SK-N-SH treated with all-trans-retinoic acid at 6 μM for 48 hours (cell line): ENCODE measurements around the gene ADAMTS17.

Experiments
- ATAC-seq: fragments of 200-7000 bp; cut with Tn5 transposase; 3 replicates; pipeline ENCODE4 v1.9.1; 2020; ENCODE audit warnings: mild to moderate bottlenecking, moderate library complexity
- ARNTL ChIP-seq: fragments of 450-650 bp; formaldehyde crosslinking; IDR thresholded peaks from 2 replicates; pipeline ENCODE4 v1.5.0; 2020; ENCODE audit warnings: low read depth, mild to moderate bottlenecking, moderate library complexity, borderline replicate concordance
- BACH2 ChIP-seq: fragments of 250-450 bp; sonication (Bioruptor Pico); IDR thresholded peaks from 2 replicates; pipeline ENCODE4 v1.9.0; 2021; ENCODE audit warnings: mild to moderate bottlenecking, borderline replicate concordance
- CSDC2 ChIP-seq: fragments of 250-450 bp; sonication (Bioruptor Pico); IDR thresholded peaks from 2 replicates; pipeline ENCODE4 v1.5.0; 2020; ENCODE audit warnings: mild to moderate bottlenecking, moderate library complexity
- ESRRG ChIP-seq: fragments of 250-450 bp; sonication (Bioruptor Pico); IDR thresholded peaks from 2 replicates; pipeline ENCODE4 v1.6.1; 2021; ENCODE audit warnings: mild to moderate bottlenecking
- ISL1 ChIP-seq: fragments of 250-450 bp; sonication (Bioruptor Pico); IDR thresholded peaks from 2 replicates; pipeline ENCODE4 v2.1.2; 2022; ENCODE audit warnings: mild to moderate bottlenecking, moderate library complexity
- PPARA ChIP-seq: fragments of 250-450 bp; sonication (Bioruptor Pico); IDR thresholded peaks from 2 replicates; pipeline ENCODE4 v1.5.0; 2020; ENCODE audit warnings: mild to moderate bottlenecking, borderline replicate concordance
- RARB ChIP-seq: fragments of 250-450 bp; sonication (Bioruptor Pico); IDR thresholded peaks from 2 replicates; pipeline ENCODE4 v1.8.0; 2021; ENCODE audit warnings: mild to moderate bottlenecking, moderate library complexity
- SNAI2 ChIP-seq: fragments of 250-450 bp; sonication (Bioruptor Pico); IDR thresholded peaks from 2 replicates; pipeline ENCODE4 v1.5.0; 2020; ENCODE audit warnings: mild to moderate bottlenecking, moderate library complexity
- TCF4 ChIP-seq: fragments of 250-450 bp; sonication (Bioruptor Pico); IDR thresholded peaks from 2 replicates; pipeline ENCODE4 v1.8.0; 2021; ENCODE audit warnings: mild to moderate bottlenecking, moderate library complexity, borderline replicate concordance
- TOX ChIP-seq: fragments of 250-450 bp; sonication (Bioruptor Pico); IDR thresholded peaks from 2 replicates; pipeline ENCODE4 v1.8.0; 2021; ENCODE audit warnings: mild to moderate bottlenecking, moderate library complexity, borderline replicate concordance
- ZFP3 ChIP-seq: fragments of 250-450 bp; sonication (Bioruptor Pico); IDR thresholded peaks from 2 replicates; pipeline ENCODE4 v1.5.0; 2020; ENCODE audit warnings: mild to moderate bottlenecking, moderate library complexity
- ZFP30 ChIP-seq: fragments of 450-650 bp; formaldehyde crosslinking; IDR thresholded peaks from 2 replicates; pipeline ENCODE4 v1.5.0; 2022; ENCODE audit warnings: mild to moderate bottlenecking, moderate library complexity
- ZNF565 ChIP-seq: fragments of 450-650 bp; formaldehyde crosslinking; conservative IDR thresholded peaks from 2 replicates; pipeline ENCODE4 v1.5.0; 2020; ENCODE audit warnings: low read depth, mild to moderate bottlenecking, moderate library complexity
- ZNF70 ChIP-seq: fragments of 450-650 bp; formaldehyde crosslinking; IDR thresholded peaks from 2 replicates; pipeline ENCODE4 v1.5.0; 2020; ENCODE audit warnings: mild to moderate bottlenecking, moderate library complexity
- TF ChIP-seq, protein P1 (sequence below): fragments of 250-450 bp; sonication (Bioruptor Pico); IDR thresholded peaks from 2 replicates; pipeline ENCODE4 v1.5.1; 2020; ENCODE audit warnings: low read depth, mild to moderate bottlenecking, moderate library complexity
- TF ChIP-seq, protein P2 (sequence below): fragments of 250-450 bp; sonication (Bioruptor Pico); IDR thresholded peaks from 2 replicates; pipeline ENCODE4 v1.5.0; 2020; ENCODE audit warnings: mild to moderate bottlenecking, moderate library complexity
- TF ChIP-seq, protein P3 (sequence below): fragments of 250-450 bp; sonication (Bioruptor Pico); IDR thresholded peaks from 2 replicates; pipeline ENCODE4 v1.8.0; 2020; ENCODE audit warnings: mild to moderate bottlenecking, moderate library complexity, borderline replicate concordance

The ADAMTS17 gene

DNA sequence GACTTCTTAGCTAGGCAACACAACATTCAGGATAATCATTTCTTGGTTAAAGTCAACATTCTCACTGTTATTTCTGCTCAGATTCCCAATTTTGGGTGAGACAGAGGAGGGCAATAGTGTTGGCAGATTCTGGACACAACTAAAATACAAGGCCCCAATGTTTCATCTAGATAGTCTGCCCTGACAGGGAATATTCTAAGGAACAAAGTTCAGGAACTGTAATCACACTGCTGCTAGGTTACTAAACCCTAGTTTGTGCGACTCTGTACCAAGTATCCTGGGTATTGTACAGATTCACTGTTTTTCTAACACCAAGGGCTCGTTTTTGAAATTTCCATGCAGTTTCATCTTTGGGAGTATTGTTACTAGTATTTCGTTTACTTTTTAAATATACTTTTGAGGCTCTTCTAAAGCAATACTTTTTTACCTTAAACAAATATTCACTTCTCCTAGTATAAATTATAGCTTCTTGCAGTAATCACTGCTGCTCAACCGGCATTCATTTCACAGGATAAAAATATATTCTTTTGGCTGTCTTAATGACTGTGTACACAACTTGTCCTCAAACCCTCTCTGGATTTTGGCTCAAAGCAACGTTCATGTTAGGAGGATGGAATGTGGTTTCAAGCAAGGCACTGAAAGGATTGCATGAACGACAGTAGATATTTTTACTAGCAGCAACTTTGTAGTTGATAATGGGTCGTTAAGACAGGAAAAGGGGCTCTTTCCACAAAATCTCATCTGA lies 167.4 kb downstream of the ADAMTS17 start:
- ATAC-seq = no peak
- no peak for TF ChIP-seq PPARA (CRISPR knock-in tag)
- no peak for TF ChIP-seq RARB (CRISPR knock-in tag)

DNA sequence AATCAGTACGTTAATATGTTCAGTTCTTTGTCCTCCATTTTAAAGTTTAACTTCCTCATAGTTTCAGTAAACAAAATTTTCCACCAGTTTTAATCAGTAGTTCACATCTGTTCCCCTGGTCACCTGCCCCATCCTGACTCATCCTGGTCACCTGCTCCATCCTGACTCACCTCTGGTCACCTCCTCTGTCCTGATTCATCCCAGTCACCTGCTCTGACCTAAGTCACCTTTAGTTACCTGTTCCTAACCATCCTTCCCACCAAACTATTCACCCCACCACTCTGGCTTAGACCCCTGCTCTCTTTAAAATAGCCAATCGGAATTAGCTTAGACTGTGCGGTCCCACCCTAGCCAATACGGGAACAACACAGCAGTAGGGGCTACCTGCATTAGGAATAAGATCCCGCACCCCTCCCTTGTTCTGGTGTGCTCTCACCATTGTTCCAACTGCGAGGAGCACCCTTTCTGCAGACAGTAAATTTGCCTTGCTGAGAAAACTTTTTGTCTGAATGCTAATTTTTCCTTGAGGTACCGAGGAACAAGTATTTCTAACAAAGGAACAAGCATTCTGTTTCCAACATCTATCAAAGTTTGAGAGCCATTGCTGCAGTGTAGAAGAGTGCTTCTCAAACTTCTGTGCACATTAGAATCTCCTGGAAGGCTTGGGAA lies 169.3 kb downstream of the ADAMTS17 start:
- TF ChIP-seq, protein P1, sequence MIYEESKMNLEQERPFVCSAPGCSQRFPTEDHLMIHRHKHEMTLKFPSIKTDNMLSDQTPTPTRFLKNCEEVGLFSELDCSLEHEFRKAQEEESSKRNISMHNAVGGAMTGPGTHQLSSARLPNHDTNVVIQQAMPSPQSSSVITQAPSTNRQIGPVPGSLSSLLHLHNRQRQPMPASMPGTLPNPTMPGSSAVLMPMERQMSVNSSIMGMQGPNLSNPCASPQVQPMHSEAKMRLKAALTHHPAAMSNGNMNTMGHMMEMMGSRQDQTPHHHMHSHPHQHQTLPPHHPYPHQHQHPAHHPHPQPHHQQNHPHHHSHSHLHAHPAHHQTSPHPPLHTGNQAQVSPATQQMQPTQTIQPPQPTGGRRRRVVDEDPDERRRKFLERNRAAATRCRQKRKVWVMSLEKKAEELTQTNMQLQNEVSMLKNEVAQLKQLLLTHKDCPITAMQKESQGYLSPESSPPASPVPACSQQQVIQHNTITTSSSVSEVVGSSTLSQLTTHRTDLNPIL (CRISPR knock-in tag) = no peak
- no peak for TF ChIP-seq ZFP3 (CRISPR knock-in tag)
- TF ChIP-seq, protein P2, sequence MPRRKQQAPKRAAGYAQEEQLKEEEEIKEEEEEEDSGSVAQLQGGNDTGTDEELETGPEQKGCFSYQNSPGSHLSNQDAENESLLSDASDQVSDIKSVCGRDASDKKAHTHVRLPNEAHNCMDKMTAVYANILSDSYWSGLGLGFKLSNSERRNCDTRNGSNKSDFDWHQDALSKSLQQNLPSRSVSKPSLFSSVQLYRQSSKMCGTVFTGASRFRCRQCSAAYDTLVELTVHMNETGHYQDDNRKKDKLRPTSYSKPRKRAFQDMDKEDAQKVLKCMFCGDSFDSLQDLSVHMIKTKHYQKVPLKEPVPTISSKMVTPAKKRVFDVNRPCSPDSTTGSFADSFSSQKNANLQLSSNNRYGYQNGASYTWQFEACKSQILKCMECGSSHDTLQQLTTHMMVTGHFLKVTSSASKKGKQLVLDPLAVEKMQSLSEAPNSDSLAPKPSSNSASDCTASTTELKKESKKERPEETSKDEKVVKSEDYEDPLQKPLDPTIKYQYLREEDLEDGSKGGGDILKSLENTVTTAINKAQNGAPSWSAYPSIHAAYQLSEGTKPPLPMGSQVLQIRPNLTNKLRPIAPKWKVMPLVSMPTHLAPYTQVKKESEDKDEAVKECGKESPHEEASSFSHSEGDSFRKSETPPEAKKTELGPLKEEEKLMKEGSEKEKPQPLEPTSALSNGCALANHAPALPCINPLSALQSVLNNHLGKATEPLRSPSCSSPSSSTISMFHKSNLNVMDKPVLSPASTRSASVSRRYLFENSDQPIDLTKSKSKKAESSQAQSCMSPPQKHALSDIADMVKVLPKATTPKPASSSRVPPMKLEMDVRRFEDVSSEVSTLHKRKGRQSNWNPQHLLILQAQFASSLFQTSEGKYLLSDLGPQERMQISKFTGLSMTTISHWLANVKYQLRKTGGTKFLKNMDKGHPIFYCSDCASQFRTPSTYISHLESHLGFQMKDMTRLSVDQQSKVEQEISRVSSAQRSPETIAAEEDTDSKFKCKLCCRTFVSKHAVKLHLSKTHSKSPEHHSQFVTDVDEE (CRISPR knock-in tag) = no peak

DNA sequence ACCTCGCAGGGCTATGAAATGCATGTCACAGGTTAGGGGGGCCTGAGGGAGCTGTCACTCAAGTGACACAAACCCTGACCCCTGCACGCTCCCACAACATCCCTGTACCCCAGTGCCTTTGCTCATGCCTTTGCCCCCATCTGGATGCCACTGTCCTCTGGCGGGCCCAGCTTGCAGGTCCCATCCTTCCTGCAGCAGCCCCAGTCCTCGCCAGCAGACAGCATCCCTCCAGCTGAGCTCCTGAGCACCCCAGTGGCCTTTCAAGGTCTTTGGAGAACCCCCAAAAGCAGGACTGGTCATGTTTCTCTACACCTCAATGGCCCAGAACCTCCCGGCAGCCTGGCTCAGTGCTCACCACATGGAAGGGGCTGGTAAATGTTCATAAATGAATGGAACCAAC lies 170.4 kb downstream of the ADAMTS17 start:
- TF ChIP-seq SNAI2 (CRISPR knock-in tag) = no peak
- no peak for TF ChIP-seq ZFP30 (CRISPR knock-in tag)
- TF ChIP-seq PPARA (CRISPR knock-in tag) = no peak
- TF ChIP-seq TCF4 (CRISPR knock-in tag) = no peak
- TF ChIP-seq BACH2 (CRISPR knock-in tag) = no peak
- TF ChIP-seq, protein P3, sequence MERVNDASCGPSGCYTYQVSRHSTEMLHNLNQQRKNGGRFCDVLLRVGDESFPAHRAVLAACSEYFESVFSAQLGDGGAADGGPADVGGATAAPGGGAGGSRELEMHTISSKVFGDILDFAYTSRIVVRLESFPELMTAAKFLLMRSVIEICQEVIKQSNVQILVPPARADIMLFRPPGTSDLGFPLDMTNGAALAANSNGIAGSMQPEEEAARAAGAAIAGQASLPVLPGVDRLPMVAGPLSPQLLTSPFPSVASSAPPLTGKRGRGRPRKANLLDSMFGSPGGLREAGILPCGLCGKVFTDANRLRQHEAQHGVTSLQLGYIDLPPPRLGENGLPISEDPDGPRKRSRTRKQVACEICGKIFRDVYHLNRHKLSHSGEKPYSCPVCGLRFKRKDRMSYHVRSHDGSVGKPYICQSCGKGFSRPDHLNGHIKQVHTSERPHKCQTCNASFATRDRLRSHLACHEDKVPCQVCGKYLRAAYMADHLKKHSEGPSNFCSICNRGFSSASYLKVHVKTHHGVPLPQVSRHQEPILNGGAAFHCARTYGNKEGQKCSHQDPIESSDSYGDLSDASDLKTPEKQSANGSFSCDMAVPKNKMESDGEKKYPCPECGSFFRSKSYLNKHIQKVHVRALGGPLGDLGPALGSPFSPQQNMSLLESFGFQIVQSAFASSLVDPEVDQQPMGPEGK (CRISPR knock-in tag) = no peak
- no peak for TF ChIP-seq ARNTL (CRISPR knock-in tag)
- no peak for TF ChIP-seq ZNF70 (CRISPR knock-in tag)
- TF ChIP-seq ISL1 (CRISPR knock-in tag) = no peak
- no peak for TF ChIP-seq CSDC2 (CRISPR knock-in tag)
- no peak for TF ChIP-seq TOX (CRISPR knock-in tag)
- ATAC-seq = no peak

More for the DNA sequence above, 169.3 kb downstream of the ADAMTS17 start:
- no peak for ATAC-seq

DNA sequence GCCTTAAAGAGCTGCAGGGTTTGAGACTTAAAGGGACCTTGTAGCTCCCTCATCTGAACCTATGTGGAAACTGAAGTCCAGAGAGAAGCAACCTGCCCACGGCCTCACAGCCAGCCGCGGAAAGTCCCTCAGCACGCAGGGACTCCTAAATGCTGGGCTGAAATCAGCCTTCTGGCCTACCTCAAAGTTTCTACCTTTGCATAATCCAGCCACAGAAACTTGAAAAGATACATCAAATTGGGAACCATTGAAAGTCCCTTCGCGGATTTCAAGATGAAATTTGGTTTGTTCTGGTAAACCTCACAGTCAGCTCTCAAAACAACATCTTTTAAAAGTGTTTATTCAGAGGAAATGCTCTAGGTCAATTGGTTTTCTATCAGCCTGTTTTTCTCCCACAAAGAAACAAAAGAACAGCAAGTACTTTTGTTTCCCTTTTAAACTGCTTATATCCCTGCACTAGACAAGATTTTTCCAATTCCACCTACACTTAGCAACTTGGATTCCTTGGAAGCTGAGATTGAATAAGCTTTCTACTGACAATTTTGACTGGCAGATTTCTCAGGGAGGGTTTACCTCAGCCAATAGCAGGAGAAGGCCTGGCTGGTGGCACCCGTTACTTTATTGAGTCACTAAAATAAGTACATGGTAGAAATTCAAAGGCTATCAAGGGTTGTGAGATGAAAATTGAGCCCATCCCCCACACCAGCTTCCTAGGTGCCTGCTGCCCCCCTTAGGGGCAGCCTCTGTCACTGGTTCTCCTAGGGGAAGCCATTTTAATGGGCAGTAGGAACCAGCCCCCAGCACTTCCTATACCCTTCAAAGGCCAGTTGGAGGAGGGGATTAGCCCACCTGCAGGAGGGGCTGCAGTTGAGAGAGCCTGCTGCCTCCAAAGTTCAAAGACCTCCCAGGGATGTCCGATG lies 171.2 kb downstream of the ADAMTS17 start:
- no peak for ATAC-seq
- TF ChIP-seq, protein P1 (CRISPR knock-in tag) = no peak
- TF ChIP-seq TCF4 (CRISPR knock-in tag) (no peak), RARB (CRISPR knock-in tag) (no peak), ZNF565 (CRISPR knock-in tag) (no peak), SNAI2 (CRISPR knock-in tag) (no peak), ZFP3 (CRISPR knock-in tag) (no peak), ESRRG (no peak), PPARA (CRISPR knock-in tag) (no peak), TOX (CRISPR knock-in tag) (no peak), ISL1 (CRISPR knock-in tag) (no peak), BACH2 (CRISPR knock-in tag) (no peak)
- TF ChIP-seq, protein P2 (CRISPR knock-in tag) = no peak
- TF ChIP-seq, protein P3 (CRISPR knock-in tag) = no peak
